COR-L47 (cell line): ENCODE data around the gene PKDCC.

Experiments used
- DNase-seq: peaks from one replicate; lab custom pipeline; 2025; lab: John Stamatoyannopoulos, UW

The PKDCC gene

DNA sequence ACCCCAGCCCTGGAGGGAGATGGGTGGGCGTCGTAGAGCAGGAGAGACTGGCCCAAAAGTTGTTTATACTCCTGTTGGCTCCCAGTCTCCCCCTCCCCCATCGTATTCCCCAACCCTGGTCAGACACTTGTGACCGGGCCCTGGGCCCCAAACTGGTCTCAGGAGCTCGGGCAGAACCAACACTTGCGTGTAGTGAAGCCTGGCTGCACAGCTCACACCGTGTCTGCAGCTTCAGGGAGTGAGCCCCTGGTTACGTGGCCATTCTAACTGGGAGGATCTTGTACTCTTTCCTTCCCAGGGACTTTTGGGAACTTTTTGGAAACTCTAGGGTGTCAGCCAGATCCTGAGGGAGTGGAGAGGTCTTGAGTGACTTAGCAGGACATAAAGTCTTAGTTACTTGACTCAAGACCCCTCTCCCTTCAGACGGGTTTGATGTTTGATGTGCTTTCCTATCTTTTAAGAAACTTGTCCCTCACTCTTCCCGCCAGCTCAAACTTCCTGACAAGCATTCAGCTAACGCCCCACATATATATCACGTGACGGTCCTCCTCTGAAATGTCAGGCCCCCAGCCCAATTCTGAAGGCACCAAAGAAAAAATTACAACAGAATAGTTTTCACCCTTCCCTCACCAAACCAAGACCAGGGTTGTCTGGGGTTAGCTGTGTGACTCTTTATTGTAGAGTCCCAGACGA is 2.3 kb downstream of the PKDCC start:
- DNase-seq = no peak

DNA sequence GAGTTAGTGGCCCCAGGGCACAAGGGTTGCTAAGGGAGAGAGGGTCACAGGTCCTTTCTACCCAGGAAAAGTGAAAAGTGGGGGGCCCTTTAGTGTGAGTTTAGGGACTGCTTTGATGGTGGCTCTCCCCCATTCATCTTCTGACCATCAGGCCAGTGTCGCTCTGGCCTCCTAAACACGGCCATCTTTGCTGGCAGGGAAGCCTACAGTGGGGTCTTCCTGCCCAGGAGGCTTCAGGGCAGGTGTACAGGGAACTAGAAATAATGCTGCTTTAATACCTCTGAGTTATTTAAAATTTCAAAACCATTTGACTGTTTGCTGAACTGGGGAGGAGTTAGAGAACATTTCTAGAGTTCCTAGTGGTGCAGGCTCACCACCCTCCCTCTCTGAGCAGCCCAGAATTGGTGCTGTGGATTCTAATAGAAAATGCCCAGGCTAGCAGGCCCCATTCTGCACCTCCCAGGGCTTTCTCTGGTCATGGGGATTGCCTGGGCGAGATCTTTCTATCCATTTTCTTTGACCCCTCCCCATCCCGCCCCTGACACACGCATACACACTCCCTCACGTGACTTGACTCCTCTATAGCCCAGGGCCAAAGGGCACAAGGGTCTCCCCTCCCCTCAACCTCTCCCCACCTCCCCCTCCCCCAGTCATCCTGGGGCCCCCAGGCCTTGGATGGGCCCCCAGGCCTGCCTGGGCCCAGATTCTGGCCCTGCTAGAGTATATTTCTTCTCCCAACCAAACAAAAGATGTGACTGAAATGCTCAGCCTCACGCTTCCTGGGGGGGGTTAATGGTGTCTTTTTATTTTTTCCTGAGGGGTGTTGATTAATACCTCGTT is 3.1 kb downstream of the PKDCC start:
- DNase-seq = no peak

DNA sequence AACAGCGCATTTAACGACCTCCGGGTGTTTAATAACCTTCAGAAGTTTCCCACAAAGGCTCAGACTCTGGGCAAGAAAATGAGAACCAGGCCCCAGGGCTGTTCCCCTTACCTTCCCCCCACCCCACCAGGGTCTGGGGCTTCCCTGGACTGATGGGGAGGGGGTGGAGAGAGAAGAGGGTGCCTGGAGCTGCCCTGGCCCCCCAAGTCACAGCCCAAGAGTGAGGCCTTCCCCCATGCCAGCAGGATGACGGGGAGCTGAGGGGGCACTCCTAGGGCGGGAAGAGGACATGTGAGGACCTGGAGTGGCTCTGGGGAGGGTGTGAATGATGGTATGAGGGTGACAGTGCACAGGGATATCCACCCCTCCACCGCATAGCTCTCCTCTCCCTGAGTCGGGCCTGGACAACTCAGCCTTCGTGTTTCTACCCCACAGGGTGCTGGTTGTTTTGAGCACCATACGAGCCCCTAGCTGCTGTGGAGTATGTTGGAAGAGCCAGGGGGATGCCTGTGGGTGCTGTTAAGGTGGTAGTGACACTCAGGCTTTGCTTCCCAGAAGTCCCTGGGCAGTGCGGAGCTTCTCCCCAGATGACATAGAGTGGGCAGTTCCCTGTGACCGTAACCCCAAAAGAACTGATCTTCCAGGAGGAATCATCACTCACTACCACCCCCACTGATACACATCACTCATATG is 3.9 kb downstream of the PKDCC start:
- DNase-seq = no peak

DNA sequence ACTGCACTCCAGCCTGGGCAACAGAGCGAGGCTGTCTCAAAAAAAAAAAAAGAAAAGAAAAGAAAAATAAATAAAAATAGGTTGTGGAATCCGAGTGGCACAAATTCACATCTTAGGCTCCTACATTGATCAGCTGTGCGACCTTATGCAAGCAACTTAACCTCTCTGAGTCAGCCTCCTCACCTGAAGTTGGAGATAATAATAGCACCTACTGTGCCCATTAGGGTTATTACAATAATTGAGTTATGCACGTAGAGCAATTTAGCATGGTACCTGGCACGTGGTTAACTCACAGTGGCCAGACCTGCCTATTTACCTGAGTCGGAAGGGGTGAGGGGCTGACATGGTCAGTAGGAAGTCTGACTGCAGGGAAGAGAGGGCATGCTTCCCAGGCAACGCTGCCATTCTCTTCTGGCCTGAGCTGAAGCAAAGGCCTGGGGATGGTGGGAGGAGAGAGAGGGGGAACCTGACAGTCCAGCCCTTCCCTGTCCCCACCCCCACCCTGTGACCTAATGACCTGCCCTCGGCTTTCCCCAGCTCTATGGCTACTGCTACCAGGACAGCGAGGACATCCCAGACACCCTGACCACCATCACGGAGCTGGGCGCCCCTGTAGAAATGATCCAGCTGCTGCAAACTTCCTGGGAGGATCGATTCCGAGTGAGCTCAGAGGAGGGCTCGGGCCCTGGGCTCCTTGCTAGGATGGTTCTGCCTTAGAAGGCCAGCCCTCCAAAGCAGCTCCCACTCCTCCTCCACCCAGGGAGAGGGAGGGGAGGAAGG is 5.1 kb downstream of the PKDCC start:
- no peak for DNase-seq

DNA sequence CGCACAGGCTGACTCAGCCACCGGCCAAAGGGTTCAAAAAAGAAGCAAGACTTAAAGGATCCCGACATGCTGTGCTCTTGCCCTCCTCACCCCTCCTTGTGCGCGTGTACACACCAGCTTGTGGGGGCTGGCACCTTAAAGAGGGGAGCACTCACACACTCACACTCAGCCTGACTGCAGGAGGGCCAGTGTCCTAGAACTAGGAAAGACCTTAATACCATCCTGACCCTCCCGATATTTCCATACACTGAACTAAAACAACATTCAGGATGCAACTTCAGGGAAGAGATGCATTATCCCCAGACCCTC is 5.6 kb downstream of the PKDCC start:
- DNase-seq = no peak

DNA sequence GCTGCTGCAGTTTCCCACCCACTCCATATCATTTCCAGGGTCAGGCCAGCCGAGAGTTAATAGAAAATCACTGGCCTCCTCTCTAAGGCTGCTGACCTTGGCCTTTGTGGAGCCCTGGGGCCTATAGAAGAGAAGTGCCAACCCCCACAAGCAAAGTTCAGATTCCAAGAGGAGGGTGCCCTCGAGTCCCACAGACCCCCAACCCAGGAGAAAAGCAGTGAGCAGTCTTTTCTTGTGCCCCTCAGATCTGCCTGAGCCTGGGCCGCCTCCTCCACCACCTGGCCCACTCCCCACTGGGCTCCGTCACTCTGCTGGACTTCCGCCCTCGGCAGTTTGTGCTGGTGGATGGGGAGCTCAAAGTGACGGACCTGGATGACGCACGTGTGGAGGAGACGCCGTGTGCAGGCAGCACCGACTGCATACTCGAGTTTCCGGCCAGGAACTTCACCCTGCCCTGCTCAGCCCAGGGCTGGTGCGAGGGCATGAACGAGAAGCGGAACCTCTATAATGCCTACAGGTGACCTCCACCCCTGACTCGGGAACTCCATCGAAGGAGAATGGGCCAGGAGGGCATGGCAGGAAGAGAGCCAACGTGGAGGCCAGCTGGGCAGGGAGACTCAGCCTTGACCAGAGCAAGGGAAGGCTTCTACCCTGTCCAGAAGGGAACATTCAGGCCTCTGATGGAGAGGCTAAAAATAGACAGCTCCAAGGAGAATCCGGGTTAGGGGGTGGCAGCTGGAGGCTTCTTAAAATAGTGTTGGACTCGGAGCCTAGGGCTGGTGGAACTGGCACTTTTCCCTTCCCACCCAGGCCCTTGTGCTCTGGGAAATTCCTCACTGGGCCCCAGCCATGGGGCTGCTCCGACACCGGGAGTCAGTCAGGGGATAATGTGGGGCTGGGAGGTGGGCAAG is 6.2 kb downstream of the PKDCC start:
- no peak for DNase-seq

DNA sequence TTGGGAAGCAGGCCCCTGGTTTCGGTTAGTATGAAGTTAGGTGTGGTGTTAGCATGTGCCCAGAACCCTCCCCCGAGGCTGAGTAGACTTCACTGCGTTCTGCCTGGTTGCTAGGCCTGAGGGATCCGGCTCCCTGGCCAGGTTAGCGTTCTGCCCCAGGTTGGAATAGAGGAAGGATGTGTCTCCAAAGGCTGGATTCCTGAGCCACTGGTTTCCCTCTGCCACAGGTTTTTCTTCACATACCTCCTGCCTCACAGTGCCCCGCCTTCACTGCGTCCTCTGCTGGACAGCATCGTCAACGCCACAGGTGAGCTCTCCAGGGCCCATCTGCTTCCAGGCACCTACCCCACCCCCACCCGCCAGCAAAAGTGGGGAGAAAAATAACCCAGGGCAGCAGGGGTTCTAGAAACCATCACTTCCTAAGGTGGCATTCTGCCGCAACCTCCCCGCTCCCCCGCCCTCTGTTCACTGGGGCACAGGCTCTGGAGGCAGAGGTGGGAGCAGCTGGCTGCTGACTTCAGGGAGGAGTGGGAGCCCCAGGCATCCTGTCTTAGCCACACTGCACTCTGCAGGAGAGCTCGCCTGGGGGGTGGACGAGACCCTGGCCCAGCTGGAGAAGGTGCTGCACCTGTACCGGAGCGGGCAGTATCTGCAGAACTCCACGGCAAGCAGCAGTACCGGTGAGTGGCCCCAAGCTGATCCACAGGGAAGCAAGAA is 7.1 kb downstream of the PKDCC start:
- no peak for DNase-seq

DNA sequence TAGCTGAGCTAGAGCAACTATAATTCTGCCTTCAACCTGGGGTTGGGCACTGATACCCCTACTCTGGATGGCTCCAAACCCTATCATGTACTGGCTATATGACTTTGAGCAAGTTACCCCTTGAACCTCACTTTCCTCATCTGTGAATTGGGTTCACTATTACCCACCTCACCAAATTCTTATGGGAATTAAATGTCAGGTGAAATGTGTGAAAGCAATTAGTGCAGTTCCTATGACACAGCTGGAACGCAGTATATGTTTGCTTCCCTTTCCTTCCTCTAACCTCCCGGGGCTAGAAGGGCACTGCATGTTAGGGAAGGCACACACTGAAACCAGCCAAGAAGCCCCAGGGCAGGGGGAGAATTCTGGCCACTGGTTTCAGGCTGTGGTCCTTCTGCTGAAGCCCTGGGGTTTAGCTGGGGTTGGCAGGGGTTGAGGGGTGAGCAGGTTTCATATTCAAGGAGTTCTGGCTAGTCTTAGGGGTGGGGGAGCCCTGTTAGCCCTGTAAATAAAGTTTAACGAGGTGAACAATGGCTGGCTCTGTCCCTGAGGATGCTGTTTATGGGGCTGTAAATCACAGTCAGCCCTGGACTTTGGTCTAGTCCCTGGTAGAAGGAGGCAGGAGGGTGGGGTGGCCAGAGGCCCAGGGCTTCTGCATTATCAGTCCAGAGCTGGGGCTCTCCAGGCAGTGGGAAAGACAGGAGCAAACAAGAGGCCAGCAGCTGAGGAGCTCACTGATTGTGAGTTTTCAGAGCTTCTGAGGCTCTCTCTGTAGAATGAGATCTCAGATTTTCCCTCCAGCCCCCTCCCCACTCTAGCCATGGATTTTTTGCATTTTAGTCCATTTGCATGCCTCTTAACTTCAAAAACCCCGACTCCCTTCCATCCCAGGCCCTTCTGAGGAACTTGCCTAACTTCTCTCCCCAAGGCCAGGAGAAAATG is 8.0 kb downstream of the PKDCC start:
- DNase-seq = no peak

DNA sequence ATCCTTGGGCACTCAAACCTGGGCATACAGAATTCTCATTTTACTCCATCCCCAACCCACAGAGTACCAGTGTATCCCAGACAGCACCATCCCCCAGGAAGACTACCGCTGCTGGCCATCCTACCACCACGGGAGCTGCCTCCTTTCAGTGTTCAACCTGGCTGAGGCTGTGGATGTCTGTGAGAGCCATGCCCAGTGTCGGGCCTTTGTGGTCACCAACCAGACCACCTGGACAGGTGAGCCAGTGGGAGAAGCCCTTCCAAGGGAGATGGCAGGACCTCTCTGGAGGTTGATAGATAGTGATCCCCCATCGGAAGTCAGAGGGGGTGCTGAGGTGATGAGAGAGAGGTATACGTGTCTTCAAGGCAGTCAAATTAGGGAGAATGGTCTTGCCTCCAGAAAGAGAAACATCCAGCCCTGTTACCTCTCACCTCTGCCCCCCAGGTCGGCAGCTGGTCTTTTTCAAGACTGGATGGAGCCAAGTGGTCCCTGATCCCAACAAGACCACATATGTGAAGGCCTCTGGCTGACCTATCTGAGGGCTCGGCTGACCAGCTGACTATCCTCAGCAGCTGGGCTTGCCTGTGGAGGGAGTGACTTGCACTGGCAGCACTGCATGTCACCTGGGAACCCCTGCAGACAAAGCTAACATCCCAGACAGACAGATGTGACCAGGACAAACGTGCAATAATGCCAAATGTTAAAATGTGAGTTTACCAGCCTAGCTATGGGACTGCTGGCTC is 9.5 kb downstream of the PKDCC start:
- DNase-seq = no peak

DNA sequence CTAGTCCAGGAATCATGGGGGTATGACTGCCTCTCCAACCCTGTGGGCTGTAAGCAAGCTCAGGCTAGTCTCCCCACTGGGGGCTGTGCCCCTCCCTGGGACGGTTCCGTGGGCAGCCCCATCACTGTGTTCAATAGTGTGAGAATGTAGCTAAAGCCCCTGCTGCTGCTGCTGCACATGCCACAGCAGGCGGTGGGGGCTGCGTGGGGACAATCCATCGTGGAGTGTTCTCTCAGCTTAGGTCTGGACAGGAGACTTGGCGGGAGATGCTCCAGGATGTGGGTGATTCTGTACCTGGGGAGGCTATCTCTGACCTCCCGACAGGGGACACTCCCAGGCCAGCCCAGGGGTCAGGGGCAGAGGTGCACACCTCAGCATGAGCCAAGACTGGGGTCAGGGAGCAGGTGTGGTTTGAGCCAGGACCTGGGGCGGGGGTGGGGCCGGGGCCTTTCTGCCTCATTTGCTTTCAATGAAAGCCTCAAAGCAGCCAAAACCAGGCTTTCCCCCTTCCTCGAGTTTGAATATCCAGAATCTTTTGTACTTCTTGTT is 10.2 kb downstream of the PKDCC start:
- DNase-seq = no peak

DNA sequence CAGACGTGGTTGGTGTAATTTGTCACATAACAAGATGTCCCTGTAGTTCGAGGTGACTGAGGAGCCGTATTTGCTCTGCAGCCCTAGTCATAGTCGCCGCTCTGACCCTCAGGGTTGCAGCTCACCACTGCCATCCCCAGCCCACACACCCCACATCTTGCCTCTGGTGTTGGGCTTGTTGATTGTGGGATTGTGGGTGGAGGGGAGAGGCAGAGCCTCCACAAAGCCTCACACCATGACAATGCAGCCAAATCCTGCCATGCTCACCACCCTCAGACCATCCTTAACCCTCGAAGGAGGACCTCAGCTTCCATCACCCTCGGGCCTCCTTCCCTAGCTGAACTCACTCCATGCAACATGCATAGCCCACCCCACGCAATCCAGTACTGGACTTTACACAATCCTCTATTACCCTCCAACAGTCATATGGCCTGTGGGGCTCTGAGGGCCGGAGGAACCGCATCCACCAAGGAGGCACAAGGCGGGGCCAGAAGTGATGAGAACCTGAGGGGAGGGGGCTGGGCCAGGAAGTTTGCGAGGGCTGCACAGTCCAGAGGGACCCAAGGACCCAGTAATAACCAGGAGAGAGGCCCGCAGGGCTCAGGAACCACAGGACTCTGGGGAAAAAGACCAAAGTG is 11.6 kb downstream of the PKDCC start:
- no peak for DNase-seq

DNA sequence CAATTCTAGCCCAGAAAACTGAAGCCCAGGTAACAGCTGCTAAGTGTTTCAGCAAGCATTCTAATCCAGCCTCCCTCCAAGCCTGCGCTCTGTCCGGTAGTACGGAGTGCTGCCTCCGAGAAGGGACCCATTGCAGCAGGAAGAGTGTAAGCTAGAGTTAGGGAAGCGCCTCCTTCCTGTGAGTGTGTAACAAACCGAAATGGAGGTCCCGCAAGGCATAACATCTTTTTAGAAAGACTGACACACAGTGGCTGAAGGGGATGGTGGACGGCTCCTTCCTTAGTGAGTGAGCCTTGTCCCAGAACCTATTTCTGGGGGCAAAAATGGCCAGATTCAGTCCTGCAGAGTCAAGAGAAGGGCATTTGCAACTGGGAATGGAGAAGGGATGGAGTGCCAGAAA is 12.2 kb downstream of the PKDCC start:
- DNase-seq = no peak

DNA sequence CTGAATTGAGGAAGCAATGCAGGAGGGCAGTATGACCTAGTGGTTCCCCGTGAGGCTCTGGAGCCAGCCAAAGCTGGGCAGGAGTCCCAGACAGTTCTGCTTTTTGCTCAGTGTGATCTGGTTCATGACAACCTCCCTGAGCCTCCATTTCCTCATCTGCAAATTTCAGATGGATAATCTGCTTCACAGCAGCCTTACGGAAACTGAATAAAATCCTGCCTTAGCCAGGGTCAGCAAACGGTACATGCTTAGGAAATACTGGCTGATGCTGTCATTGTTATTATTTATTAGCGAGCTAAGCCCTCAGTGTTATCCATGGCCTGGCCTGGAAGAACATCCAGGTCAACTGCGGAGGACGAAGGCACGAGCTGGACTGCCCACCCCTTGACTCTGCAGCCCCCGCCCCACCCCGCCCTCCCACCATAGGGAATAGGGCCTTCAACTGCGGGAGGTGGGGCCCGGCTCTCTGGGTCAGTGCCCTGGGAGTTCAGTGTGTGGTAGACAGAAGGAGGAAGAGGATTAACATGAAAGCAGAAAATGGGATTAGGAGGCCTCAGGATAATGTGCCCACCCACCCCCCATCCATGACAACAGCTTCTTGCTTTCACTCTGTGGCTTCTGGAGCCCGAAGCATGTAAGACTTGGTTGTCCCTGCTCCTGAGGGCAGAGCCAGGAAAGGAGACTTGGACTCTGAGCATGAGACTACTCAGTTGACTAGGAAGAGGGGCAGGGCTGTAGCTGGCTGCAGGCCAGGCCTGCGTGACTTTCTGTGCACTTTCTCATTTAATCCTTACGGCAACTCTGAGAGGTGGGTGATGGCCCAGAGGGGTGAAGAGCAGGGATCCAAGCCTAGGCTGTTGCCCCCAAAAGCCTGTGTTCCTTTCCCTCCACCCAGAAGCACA is 13.1 kb downstream of the PKDCC start:
- no peak for DNase-seq

DNA sequence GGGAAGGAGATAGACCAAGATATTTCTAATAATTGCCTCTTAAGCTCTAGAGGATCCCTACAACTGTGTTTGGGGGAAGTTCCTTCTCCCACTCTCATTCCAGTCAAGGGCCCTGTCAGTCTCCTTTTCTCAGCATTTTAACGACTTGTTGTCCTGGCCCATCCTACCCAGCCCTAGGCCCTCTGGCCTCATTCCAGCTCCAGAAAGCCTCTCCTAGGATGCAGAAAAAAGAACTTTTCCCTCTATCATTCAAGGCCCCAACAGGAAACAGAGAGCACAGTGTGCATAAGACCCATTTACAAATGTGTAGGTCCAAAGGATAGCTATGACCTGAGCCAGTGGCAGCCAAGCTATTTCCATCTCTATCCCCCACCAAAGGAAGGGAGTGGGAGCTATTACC is 14.0 kb downstream of the PKDCC start:
- DNase-seq = no peak

DNA sequence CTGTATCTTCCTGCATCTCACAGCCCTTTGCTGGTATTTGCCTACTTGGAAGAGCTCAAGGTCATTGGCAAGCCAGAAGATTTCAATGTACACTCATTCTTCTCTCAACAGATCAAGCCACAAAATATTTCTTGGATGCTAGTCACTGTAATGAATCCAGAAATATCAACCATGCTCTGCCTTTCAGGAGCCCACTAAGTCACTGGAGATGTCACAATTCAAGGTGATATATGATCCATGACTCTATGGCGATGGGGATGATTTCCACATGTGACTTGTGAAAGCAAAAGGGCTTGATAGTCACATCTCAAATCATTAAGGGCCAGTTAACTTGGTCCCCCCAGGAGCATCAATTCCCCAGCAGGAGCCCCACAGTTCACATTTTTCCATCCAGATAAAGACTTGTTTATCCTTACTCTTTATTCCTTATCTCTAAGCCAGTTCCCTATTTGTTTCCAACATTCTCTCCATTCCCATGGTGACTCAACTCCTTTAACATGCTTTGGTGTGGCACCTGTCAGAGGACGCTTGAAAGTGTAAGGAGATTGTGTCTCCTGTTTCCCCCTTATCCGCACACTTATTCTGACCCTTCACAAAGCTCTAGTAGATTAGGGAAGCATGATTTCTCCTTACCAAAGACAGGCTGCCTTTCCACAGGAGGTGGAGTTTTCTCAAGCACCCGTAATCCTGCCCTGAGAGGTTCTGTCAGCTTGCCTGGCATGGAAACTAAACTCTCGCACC is 15.8 kb downstream of the PKDCC start:
- no peak for DNase-seq

DNA sequence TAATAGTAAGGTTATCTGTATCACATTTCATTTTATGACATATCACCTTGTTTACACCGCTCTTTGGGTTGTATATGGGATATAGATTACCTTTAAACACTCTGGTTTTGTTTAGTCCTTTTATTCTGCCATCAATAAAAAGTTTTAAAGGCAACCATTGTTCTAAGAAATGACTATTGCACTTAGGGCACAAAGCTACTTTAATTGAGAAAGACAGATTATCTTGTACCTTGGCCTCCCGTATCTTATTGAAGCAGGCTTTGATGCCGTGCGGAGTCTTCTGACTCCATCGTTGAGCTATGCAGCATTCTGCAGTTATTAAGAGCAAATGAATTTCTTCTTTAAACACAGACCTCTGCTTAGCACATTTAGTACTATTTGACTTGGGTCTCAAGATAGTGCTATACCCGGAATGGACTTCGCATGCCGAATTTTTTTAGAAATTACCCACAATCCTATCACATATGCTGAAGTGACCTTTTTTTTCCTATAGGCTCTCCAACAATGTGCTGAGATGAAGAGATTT is 16.7 kb downstream of the PKDCC start:
- no peak for DNase-seq
